ENCODE data around the gene MLLT10.
A peak's percentile ranks its signal among the peaks of the same experiment; 100 is the strongest.

Gene MLLT10

GRCh38 chr10:21749788-21750187 lies 215.8 kb downstream of the MLLT10 start:
- H3K27me3 Mint-ChIP-seq, result no peaks in the 10 kb centered on the region
- ATAC-seq (replicated peaks) (no peak), DNase-seq (no peak)
- H3K9me3 Mint-ChIP-seq, result no peaks in the 10 kb centered on the region
- no peak overlapping the region for H3K4me3 Mint-ChIP-seq
- no peak overlapping the region for H3K27ac Mint-ChIP-seq
- peaks cover 24 to 28% of the 10 kb centered on the region in 2 donors for H3K36me3 Mint-ChIP-seq
- H3K4me1 Mint-ChIP-seq, result peaks cover 0 to 3% of the 10 kb centered on the region in 2 donors

GRCh38 chr10:21750424-21750823 lies 216.4 kb downstream of the MLLT10 start:
- Mint-ChIP-seq H3K9me3 (no peaks in the 10 kb centered on the region), H3K27ac (no peak overlapping the region), H3K27me3 (no peaks in the 10 kb centered on the region), H3K4me1 (peaks cover 0 to 3% of the 10 kb centered on the region in 2 donors), H3K36me3 (peaks cover 24 to 33% of the 10 kb centered on the region in 2 donors), H3K4me3 (no peak overlapping the region)
- no peak for ATAC-seq (replicated peaks)
- DNase-seq, result no peak

- Mint-ChIP-seq H3K27me3 (no peaks in the 10 kb centered on the region), H3K4me3 (no peak overlapping the region), H3K36me3 (peaks cover 18 to 31% of the 10 kb centered on the region in 2 donors), H3K4me1 (no peaks in the 10 kb centered on the region), H3K9me3 (no peaks in the 10 kb centered on the region), H3K27ac (no peak overlapping the region)
- DNase-seq (no peak), ATAC-seq (replicated peaks) (no peak)
Observed at GRCh38 chr10:21751341-21752310, 217.6 kb downstream of the MLLT10 start.

GRCh38 chr10:21753497-21754270 lies 219.7 kb downstream of the MLLT10 start:
- ATAC-seq (replicated peaks), result no peak
- no peak for DNase-seq
- H3K27me3 Mint-ChIP-seq, result no peaks in the 10 kb centered on the region
- no peak overlapping the region for H3K27ac Mint-ChIP-seq
- H3K4me3 Mint-ChIP-seq, result no peak overlapping the region
- H3K4me1 Mint-ChIP-seq, result no peaks in the 10 kb centered on the region
- H3K9me3 Mint-ChIP-seq, result no peaks in the 10 kb centered on the region
- peaks cover 12 to 21% of the 10 kb centered on the region in 2 donors for H3K36me3 Mint-ChIP-seq

- Mint-ChIP-seq H3K36me3 (peaks cover 19 to 29% of the 10 kb centered on the region in 2 donors), H3K27me3 (no peaks in the 10 kb centered on the region), H3K4me3 (no peak overlapping the region), H3K4me1 (no peaks in the 10 kb centered on the region), H3K27ac (no peak overlapping the region), H3K9me3 (no peaks in the 10 kb centered on the region)
- ATAC-seq (replicated peaks) (no peak), DNase-seq (no peak)
Observed at GRCh38 chr10:21754410-21755011, 220.5 kb downstream of the MLLT10 start.

- H3K4me3 Mint-ChIP-seq, result no peak overlapping the region
- H3K27ac Mint-ChIP-seq, result no peak overlapping the region
- H3K27me3 Mint-ChIP-seq, result no peaks in the 10 kb centered on the region
- no peaks in the 10 kb centered on the region for H3K9me3 Mint-ChIP-seq
- no peaks in the 10 kb centered on the region for H3K4me1 Mint-ChIP-seq
- DNase-seq (no peak), ATAC-seq (replicated peaks) (no peak)
- peaks cover 21 to 35% of the 10 kb centered on the region in 2 donors for H3K36me3 Mint-ChIP-seq
Observed at GRCh38 chr10:21756707-21757106, 222.7 kb downstream of the MLLT10 start.

GRCh38 chr10:21757185-21757901 lies 223.3 kb downstream of the MLLT10 start:
- Mint-ChIP-seq H3K27ac (no peak overlapping the region), H3K36me3 (peaks cover 19 to 36% of the 10 kb centered on the region in 2 donors), H3K4me3 (no peak overlapping the region), H3K9me3 (no peaks in the 10 kb centered on the region), H3K27me3 (no peaks in the 10 kb centered on the region), H3K4me1 (no peaks in the 10 kb centered on the region)
- ATAC-seq (replicated peaks), result no peak
- DNase-seq, result no peak

- Mint-ChIP-seq H3K9me3 (no peaks in the 10 kb centered on the region), H3K36me3 (peaks cover 17 to 38% of the 10 kb centered on the region in 2 donors), H3K4me1 (no peaks in the 10 kb centered on the region), H3K4me3 (no peak overlapping the region), H3K27ac (no peak overlapping the region), H3K27me3 (no peaks in the 10 kb centered on the region)
- DNase-seq (no peak), ATAC-seq (replicated peaks) (no peak)
Observed at GRCh38 chr10:21758239-21758638, 224.2 kb downstream of the MLLT10 start.

GRCh38 chr10:21758696-21759095 lies 224.7 kb downstream of the MLLT10 start:
- no peak for DNase-seq

GRCh38 chr10:21759232-21759631 lies 225.2 kb downstream of the MLLT10 start:
- H3K9me3 Mint-ChIP-seq, result no peaks in the 10 kb centered on the region
- peaks cover 12 to 40% of the 10 kb centered on the region in 2 donors for H3K36me3 Mint-ChIP-seq
- H3K4me3 Mint-ChIP-seq, result no peak overlapping the region
- no peak overlapping the region for H3K27ac Mint-ChIP-seq
- H3K27me3 Mint-ChIP-seq, result no peaks in the 10 kb centered on the region
- DNase-seq, result no peak
- ATAC-seq (replicated peaks), result no peak
- H3K4me1 Mint-ChIP-seq, result no peaks in the 10 kb centered on the region

More at GRCh38 chr10:21758696-21759095, 224.7 kb downstream of the MLLT10 start:
- no peak for ATAC-seq (replicated peaks)
- H3K4me3 Mint-ChIP-seq, result no peak overlapping the region
- no peaks in the 10 kb centered on the region for H3K27me3 Mint-ChIP-seq
- no peaks in the 10 kb centered on the region for H3K4me1 Mint-ChIP-seq
- peaks cover 13 to 36% of the 10 kb centered on the region in 2 donors for H3K36me3 Mint-ChIP-seq
- peak overlapping the region; percentile 44 for H3K27ac Mint-ChIP-seq
- no peaks in the 10 kb centered on the region for H3K9me3 Mint-ChIP-seq

GRCh38 chr10:21760332-21760731 lies 226.3 kb downstream of the MLLT10 start:
- Mint-ChIP-seq H3K27ac (no peak overlapping the region), H3K27me3 (no peaks in the 10 kb centered on the region), H3K4me1 (no peaks in the 10 kb centered on the region), H3K9me3 (no peaks in the 10 kb centered on the region), H3K36me3 (peaks cover 12 to 38% of the 10 kb centered on the region in 2 donors), H3K4me3 (no peak overlapping the region)
- DNase-seq, result no peak
- no peak for ATAC-seq (replicated peaks)

- no peaks in the 10 kb centered on the region for H3K4me1 Mint-ChIP-seq
- ATAC-seq (replicated peaks), result no peak
- DNase-seq, result no peak
- H3K4me3 Mint-ChIP-seq, result no peak overlapping the region
- peaks cover 5 to 23% of the 10 kb centered on the region in 2 donors for H3K36me3 Mint-ChIP-seq
- no peaks in the 10 kb centered on the region for H3K27me3 Mint-ChIP-seq
- H3K9me3 Mint-ChIP-seq, result no peaks in the 10 kb centered on the region
- no peak overlapping the region for H3K27ac Mint-ChIP-seq
Observed at GRCh38 chr10:21764466-21765189, 230.6 kb downstream of the MLLT10 start.

GRCh38 chr10:21769041-21769440 lies 235.0 kb downstream of the MLLT10 start:
- Mint-ChIP-seq H3K4me1 (no peaks in the 10 kb centered on the region), H3K27ac (no peak overlapping the region), H3K4me3 (no peak overlapping the region), H3K9me3 (peaks cover 0 to 2% of the 10 kb centered on the region in 2 donors), H3K36me3 (peaks cover 8 to 19% of the 10 kb centered on the region in 2 donors), H3K27me3 (no peaks in the 10 kb centered on the region)
- ATAC-seq (replicated peaks), result no peak
- no peak for DNase-seq

All from stimulated activated naive B cell treated with anti-CD40 and anti-IgM and Interleukin-4, amounts not matched to agents 10 μg/mL and 1 μg/mL and 100 μg/mL, for 72 hours (primary cell).